Common myeloid progenitor, CD34-positive (primary cell): Measurements from ENCODE around the gene EIF3J.

ENCODE experiments used
- CTCF ChIA-PET: fragments of 350-600 bp; sonication (Branson Sonifier 250); formaldehyde crosslinking; loops from one replicate; lab custom pipeline; 2021; ENCODE audit warnings: antibody characterized with exemption; lab: Charles Lee
- POLR2A ChIA-PET: fragments of 350-600 bp; sonication (Branson Sonifier 250); formaldehyde crosslinking; loops from one replicate; lab custom pipeline; 2021; ENCODE audit warnings: antibody characterized with exemption; lab: Charles Lee
- DNase-seq, 3 donors: peaks; one replicate each; pipeline versions ENCODE4 v3.0.0 to v3.0.0-alpha.2; 2013
- H3K27ac ChIP-seq, 2 experiments: 1 replicate in 1 of 2; 2 replicates in 1 of 2; pipeline ENCODE4 v1.7.0; 2013; ENCODE audit warnings: inconsistent platforms in 2 of 2, low read length in 2 of 2, mild to moderate bottlenecking in 2 of 2, low read depth in 1 of 2, moderate library complexity in 1 of 2; ENCODE audit not compliant: severe bottlenecking in 2 of 2, insufficient read depth in 1 of 2, poor library complexity in 1 of 2
- H3K27me3 ChIP-seq, 5 experiments: replicated peaks in 2 of 5; 1 replicate in 3 of 5; 2 replicates in 2 of 5; pipeline versions ENCODE4 v1.6.1 to v1.7.0; 2013; ENCODE audit warnings: low read length in 4 of 5, mild to moderate bottlenecking in 2 of 5, moderate library complexity in 2 of 5, inconsistent platforms in 1 of 5; ENCODE audit not compliant: insufficient read depth in 5 of 5, control insufficient read depth in 4 of 5
- H3K36me3 ChIP-seq, 4 experiments: 1 replicate in 2 of 4; 2 replicates in 2 of 4; pipeline versions ENCODE4 v1.6.1 to v1.7.0; 2013; ENCODE audit warnings: low read length in 3 of 4, control low read depth in 1 of 4, mild to moderate bottlenecking in 1 of 4; ENCODE audit not compliant: control insufficient read depth in 4 of 4, insufficient read depth in 4 of 4
- H3K4me1 ChIP-seq, 4 experiments: 1 replicate in 3 of 4; 2 replicates in 1 of 4; pipeline versions ENCODE4 v1.6.1 to v1.7.1; 2013; ENCODE audit warnings: low read length in 3 of 4, mild to moderate bottlenecking in 3 of 4, control low read depth in 1 of 4, inconsistent platforms in 1 of 4, moderate library complexity in 1 of 4; ENCODE audit not compliant: control insufficient read depth in 4 of 4, insufficient read depth in 4 of 4; ENCODE audit errors: control extremely low read depth in 1 of 4
- H3K4me3 ChIP-seq, 7 experiments: 1 replicate in 4 of 7; 2 replicates in 3 of 7; pipeline versions ENCODE4 v1.5.1 to v1.7.0; 2013; ENCODE audit warnings: mild to moderate bottlenecking in 7 of 7, low read length in 6 of 7, moderate library complexity in 6 of 7, inconsistent platforms in 2 of 7, low read depth in 2 of 7, control low read depth in 1 of 7; ENCODE audit not compliant: insufficient read depth in 4 of 7, control insufficient read depth in 1 of 7; ENCODE audit errors: extremely low read depth in 1 of 7
- H3K9me3 ChIP-seq, 5 experiments: 1 replicate in 4 of 5; 2 replicates in 1 of 5; pipeline versions ENCODE4 v1.6.1 to v1.7.1; 2013; ENCODE audit warnings: low read length in 4 of 5, mild to moderate bottlenecking in 2 of 5, inconsistent platforms in 1 of 5, low read depth in 1 of 5, moderate library complexity in 1 of 5; ENCODE audit not compliant: control insufficient read depth in 4 of 5, insufficient read depth in 2 of 5; ENCODE audit errors: control extremely low read depth in 1 of 5
- WGBS: methylation state at CpG from one replicate; pipeline ENCODE4 v1.1.5; 2013; ENCODE audit not compliant: insufficient coverage; 5-methylcytosine and 5-hydroxymethylcytosine counted together

The EIF3J gene

DNA sequence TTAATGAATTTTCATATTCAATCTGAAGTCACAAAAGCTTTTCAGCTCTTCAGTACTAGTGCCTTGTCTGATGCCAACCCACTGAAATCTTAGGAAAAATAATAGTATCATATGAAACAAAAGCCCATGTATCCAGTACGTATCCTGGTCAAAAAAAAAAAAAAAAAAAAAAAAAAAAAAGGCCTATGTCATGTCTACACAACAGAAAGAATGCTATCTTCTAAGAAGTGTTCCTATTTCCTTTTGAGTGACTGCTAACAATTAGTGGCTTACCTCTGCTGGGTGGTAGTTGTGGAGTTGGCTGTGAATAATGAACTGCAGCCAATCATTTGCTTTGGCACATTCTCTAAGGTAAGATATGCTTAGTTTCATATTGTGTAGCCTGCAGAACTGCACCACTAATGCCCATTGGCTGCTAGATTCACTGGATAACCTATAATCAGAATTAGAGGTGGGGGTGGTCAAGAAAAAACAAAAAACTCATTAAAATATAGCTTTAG is 59.6 kb downstream of the EIF3J start:
- Histone ChIP-seq H3K27me3 (no peaks in the 10 kb centered on the region), H3K36me3 (peaks cover 25 to 62% (median 36%) of the 10 kb centered on the region in 4 experiments), H3K27ac (no peak overlapping the region), H3K9me3 (no peaks in the 10 kb centered on the region), H3K4me1 (peaks cover 0 to 13% (median 6%) of the 10 kb centered on the region in 4 experiments), H3K4me3 (no peak overlapping the region)
- WGBS, result no CpG with 5 or more reads among the region's 1 CpG
- ChIA-PET CTCF (interaction anchor here (0.7 to 2.2 kb wide), 5 partner anchors 11 to 142 kb away, joined by 3 to 5 read pairs (median 4); no protein-coding TSS in a partner anchor), POLR2A (no interaction called here)
- DNase-seq, result no peak

DNA sequence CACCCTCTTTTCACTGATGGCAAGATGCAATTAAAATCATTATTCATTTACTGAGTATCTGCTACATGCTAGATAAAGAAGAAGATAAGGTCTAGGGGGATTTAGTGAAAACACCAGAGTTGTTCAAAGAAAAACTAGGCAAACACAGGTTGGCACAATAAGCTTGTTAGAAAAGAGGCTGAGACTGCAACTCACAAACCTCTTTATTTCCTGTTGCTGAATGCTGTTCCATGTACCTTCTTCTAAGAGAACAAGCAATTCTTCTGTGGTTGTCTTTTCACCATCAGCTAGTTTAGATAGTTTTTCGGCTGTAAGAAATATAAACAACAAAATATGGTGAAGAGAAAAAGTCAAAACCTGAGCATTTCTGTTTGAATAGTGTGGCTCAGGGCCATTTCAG is 61.1 kb downstream of the EIF3J start:
- ChIA-PET CTCF (interaction anchor here (0.9 to 2.8 kb wide), 5 partner anchors 8 to 20 kb away, joined by 3 to 10 read pairs (median 5); no protein-coding TSS in a partner anchor), POLR2A (no interaction called here)
- Histone ChIP-seq H3K27me3 (no peaks in the 10 kb centered on the region), H3K36me3 (peaks cover 22 to 57% (median 37%) of the 10 kb centered on the region in 4 experiments), H3K9me3 (no peaks in the 10 kb centered on the region), H3K4me1 (peaks cover 0 to 13% (median 6%) of the 10 kb centered on the region in 4 experiments), H3K4me3 (no peak overlapping the region), H3K27ac (no peak overlapping the region)
- WGBS, result 71% methylated on average over 1 of the region's 1 CpG
- DNase-seq, result no peak

DNA sequence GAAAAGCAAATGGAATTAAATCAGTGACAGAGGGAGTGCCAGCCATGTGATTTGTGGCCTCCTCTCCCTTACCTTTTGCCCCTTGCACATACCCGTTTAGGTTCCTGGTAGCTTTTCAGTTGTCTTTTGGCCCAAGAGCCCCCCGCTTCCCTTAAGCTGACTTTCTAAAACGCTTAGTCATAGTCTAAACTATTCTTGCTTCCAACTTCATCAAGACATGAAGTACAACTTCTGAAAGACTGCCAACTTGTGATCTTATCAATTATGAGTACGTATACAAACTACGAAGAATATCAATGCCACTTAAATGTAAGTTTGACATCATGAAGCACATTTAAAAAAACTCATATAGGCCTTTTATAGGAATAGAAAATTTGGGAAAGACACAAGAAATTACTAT is 61.9 kb downstream of the EIF3J start:
- 0% methylated on average over 1 of the region's 5 CpGs for WGBS
- CTCF ChIA-PET, result interaction anchor here (0.9 to 2.8 kb wide), 4 partner anchors 10 to 20 kb away, joined by 5 to 10 read pairs (median 6); no protein-coding TSS in a partner anchor
- Histone ChIP-seq H3K9me3 (no peaks in the 10 kb centered on the region), H3K27ac (peak overlapping the region in 1 of 2 experiments; percentile 25), H3K4me1 (peaks cover 0 to 13% (median 6%) of the 10 kb centered on the region in 4 experiments), H3K4me3 (peak overlapping the region in 1 of 7 experiments; percentile 2), H3K27me3 (no peaks in the 10 kb centered on the region), H3K36me3 (peaks cover 23 to 56% (median 40%) of the 10 kb centered on the region in 4 experiments)
- DNase-seq, result peak; percentile 69 to 88 (median 79)
- POLR2A ChIA-PET, result no interaction called here

DNA sequence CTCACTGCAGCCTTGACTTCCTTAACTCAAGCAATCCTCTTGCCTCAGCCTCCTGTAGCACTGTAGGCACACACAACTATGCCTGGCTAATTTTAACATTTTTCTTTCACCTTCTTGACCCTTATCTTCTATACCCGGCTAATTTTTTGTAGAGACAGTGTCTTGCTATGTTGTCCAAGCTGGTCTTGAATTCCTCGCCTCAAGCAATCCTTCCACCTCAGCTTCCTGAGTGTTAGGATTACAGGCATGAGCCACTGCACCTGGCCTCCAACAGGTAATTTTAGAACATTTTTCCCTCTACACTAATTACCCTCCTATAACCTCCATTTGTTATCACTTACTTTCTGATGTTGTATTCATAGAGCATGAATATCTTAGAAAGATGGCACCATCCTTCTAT is 66.2 kb downstream of the EIF3J start:
- H3K27ac ChIP-seq, result no peak overlapping the region
- no peaks in the 10 kb centered on the region for H3K27me3 ChIP-seq
- peaks cover 0 to 9% (median 6%) of the 10 kb centered on the region in 4 experiments for H3K4me1 ChIP-seq
- 100% methylated on average over 2 of the region's 2 CpGs for WGBS
- H3K9me3 ChIP-seq, result no peaks in the 10 kb centered on the region
- ChIA-PET CTCF (no interaction called here), POLR2A (no interaction called here)
- H3K36me3 ChIP-seq, result peaks cover 14 to 56% (median 32%) of the 10 kb centered on the region in 4 experiments
- no peak overlapping the region for H3K4me3 ChIP-seq
- no peak for DNase-seq

DNA sequence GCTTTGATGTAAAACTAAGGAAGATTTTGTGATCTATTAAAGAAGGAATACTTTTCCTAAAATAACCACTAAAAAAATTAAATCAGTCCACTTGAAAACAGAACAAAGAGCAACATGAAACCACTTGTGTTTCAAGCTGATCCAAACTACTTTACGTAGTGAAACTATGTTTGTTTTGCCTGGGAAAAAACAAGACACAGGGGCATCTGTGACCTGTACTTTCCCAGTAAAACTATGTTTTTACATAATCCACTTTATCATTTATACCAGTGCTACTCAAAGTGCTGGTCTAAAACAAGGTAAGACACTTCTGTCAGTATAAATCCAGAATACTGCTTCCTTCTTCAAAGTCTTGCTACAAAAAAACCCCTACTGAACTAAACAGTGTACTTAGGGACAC is 69.8 kb downstream of the EIF3J start:
- no peaks in the 10 kb centered on the region for H3K9me3 ChIP-seq
- no CpG with 5 or more reads among the region's 1 CpG for WGBS
- DNase-seq, result no peak
- ChIA-PET CTCF (interaction anchor here (0.8 to 2.3 kb wide), 2 partner anchors 9 to 23 kb away, joined by 3 to 5 read pairs; no protein-coding TSS in a partner anchor), POLR2A (no interaction called here)
- no peaks in the 10 kb centered on the region for H3K27me3 ChIP-seq
- H3K27ac ChIP-seq, result no peak overlapping the region
- H3K4me3 ChIP-seq, result no peak overlapping the region
- H3K36me3 ChIP-seq, result peaks cover 15 to 75% (median 38%) of the 10 kb centered on the region in 4 experiments
- no peaks in the 10 kb centered on the region for H3K4me1 ChIP-seq
